Heart left ventricle (tissue), 13 donors: ENCODE results near the gene NPHP4.

ENCODE experiments used
- POLR2A ChIP-seq, 2 donors: fragments of 450-650 bp; IDR thresholded peaks; one replicate each; pipeline ENCODE4 v1.6.1; 2017; ENCODE audit warnings: antibody characterized with exemption in 2 of 2, mild to moderate bottlenecking in 2 of 2, moderate library complexity in 2 of 2
- TF ChIP-seq, protein P1 (sequence below), 12 donors: fragments of 200-600 bp; sonication (generic) in 4 of 12; IDR thresholded peaks; one replicate each; pipeline versions ENCODE4 v1.5.0 to v1.8.0; 2018 to 2022; ENCODE audit warnings: antibody characterized with exemption in 12 of 12, mild to moderate bottlenecking in 5 of 12
- donor health status: ischemic (EF 13 %, LVEDD 7.1; RV severe dilation, severe dysfunction).
- donor health status: DM: no; HTN: yes; CAD: no.
- donor health status: DM: no; HTN: no; CAD: no.
- donor health status: ischemic (EF 25% LVEDD 6.9; RV normal size, moderate dysfunction).
- donor health status: ischemic (EF 25% LVEDD 5.7; RV mildly dilated, moderate dysfunction).
- donor health status: ischemic (EF 35%, LVEDD 5.7; RV mildly dilated, moderate dysfunction).
- donor health status: nonischemic (EF 11% LVEDD 7.7; RV severe dilation, severe dysfunction).
- donor health status: DM: yes; HTN: yes; CAD: no.
- donor health status: PGD.
- donor health status: ischemic (EF 29% LVEDD 5.4; RV normal size, mild dysfunction).
- donor health status: nonischemic (EF 23%, LVEDD 6.1; RV moderate dilation, normal function).

GRCh38 chr1:5962265-5963105, 29.7 kb downstream of the NPHP4 start:
- TF ChIP-seq, protein P1, sequence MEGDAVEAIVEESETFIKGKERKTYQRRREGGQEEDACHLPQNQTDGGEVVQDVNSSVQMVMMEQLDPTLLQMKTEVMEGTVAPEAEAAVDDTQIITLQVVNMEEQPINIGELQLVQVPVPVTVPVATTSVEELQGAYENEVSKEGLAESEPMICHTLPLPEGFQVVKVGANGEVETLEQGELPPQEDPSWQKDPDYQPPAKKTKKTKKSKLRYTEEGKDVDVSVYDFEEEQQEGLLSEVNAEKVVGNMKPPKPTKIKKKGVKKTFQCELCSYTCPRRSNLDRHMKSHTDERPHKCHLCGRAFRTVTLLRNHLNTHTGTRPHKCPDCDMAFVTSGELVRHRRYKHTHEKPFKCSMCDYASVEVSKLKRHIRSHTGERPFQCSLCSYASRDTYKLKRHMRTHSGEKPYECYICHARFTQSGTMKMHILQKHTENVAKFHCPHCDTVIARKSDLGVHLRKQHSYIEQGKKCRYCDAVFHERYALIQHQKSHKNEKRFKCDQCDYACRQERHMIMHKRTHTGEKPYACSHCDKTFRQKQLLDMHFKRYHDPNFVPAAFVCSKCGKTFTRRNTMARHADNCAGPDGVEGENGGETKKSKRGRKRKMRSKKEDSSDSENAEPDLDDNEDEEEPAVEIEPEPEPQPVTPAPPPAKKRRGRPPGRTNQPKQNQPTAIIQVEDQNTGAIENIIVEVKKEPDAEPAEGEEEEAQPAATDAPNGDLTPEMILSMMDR (IDR thresholded peaks at IDR 0.05): no peak
- no peak for TF ChIP-seq POLR2A (IDR thresholded peaks at IDR 0.05)
